Muscle of back (tissue), 11 donors: Measurements from ENCODE around the gene RIPPLY3. TPM values are rescaled to one million over a fixed set of nuclear protein-coding genes. Genes with fewer than 3 reads are reported as not detected.
A peak's percentile ranks its signal among the peaks of the same experiment; 100 is the strongest.
"Not testable (repeated sequence)": the region's sequence is repeated elsewhere in the genome, so short reads cannot be mapped to it uniquely, and the experiment has no call there.

Source experiments
- DNase-seq, 3 donors: peaks; one replicate each; pipeline versions ENCODE4 v3.0.0 to v3.0.0-alpha.2; 2013
- polyA plus RNA-seq, 10 donors: library from polyadenylated mRNA; unstranded; fragments of 120-200 nt; gene quantifications; one replicate each; pipeline ENCODE4 v1.2.1, GENCODE V29; 2013; ENCODE audit not compliant: insufficient read length in 10 of 10

Gene RIPPLY3
- polyA plus RNA-seq, 10 donors, result 0.09 to 0.24 (median 0.17) TPM; not detected in 1

DNA sequence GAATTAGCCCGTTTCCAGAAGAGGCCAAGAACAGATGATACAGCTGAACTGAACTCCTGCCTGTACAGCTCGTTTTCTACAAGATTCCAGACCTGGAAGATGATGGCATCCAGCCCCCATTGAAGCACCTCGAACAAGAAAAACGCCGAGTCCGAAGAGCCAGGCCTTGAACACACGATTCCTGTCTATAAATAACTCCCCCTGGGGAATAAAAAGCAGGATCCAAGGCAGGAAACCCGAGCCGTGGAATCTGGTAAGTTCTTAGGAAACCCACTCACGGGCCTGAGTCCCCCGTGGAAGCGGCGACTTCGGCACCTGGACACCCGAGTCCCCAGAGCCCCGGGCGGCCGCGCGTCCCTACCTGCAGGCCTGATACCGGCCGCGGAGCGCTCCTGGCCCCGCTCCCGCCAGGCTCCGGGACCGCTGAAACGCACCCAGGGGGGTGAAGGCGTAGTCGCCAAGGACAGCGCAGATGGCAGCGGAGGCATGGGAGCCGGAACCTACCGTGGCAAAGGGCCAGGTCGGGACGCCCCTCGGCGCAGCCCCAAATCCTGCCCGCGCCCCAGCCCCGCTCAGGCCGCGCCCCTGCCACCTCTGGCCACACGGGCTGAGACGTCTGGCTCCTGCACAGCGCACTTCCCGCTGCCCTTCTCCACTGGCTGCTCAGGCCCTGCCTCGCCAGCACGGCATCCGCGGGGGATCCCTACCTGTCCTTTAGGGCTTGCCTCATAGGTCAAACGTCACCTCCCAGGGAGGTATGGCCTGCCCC lies 26.0 kb upstream of the RIPPLY3 start:
- DNase-seq, result peak in 1 of 3 donors; percentile 47

DNA sequence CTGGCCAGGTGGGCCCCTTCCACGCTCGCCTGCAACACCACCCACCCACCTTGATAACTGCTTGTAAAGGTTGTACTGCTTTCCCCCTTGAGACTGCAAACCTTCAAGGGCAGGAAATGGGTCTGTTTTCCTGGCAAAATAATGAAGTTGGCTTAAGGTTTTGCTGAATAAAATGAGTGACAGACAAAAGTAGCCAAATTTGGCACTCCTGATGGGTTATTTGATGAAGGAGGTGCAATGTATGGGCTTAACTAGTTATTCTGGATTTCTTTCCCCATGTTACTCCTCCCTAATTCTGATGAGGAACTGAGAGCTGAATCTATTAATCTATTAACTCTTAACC lies 25.5 kb upstream of the RIPPLY3 start:
- no peak for DNase-seq

DNA sequence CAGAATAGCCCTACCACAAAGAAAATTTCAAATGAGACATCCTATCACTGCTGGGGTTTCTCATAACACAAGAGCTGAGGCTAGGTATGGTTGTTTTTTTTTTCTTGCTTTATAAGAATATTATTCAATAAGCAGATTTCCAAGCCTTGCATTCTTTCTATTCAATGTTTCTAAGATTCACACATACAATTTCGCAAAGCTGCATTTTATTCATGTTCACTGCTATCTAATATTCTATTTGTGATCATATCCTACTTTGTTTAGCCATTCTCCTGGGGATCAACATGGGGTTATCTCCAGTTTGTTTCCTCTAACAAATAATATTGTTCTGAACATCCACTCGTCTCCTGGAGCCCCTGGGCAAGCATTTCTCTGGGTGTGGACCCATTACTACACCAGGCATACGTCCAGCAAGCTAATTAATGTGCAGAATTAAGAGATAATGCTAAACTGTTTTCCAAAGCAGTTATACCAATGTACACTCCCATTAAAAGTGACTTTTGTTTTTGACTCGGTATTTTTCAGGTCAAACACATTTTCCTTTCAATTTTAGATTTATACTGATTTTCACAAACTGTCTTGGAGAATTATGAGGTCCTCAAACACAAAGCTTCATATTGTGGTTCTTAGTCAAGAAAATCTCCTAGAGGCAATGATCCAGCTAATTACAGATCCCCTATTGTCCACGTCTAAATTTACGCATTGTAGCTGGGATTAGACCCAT lies 24.4 kb upstream of the RIPPLY3 start:
- no peak for DNase-seq

DNA sequence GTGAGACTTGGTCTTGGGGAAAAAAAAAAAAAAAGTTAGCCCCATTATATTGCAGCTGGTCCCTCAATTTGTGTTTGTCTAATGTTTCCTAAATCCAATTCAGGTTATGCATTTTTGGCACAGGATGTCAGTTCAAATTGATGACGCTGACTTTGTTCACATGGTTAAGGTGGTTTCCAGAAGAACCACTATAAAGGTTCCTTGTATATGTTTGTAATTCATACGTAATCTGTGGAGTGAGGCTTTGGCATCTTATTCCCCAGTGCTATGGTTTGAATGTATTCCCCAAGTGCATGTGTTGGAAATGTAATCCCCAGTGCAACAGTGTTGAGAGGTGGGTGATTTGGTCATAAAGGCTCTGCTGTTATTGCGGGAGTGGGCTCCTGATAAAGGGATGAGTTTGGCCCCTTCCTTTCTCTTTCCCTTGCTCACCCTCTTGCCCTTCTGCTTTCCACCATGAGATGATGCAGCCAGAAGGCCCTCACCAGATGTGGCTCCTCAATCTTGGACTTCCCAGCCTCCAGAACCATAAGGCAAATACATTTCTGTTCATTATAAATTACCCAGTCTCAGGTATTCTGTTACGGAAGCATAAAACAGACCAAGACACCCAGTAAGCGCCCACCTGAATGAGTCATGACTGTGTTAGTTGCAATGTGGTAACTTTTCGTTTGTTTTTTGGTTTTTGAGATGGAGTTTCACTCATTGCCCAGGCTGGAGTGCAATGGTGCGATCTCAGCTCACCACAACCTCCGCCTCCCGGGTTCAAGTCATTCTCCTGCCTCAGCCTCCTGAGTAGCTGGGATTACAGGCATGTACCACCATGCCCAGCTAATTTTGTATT lies 20.5 kb upstream of the RIPPLY3 start:
- DNase-seq, result no peak

DNA sequence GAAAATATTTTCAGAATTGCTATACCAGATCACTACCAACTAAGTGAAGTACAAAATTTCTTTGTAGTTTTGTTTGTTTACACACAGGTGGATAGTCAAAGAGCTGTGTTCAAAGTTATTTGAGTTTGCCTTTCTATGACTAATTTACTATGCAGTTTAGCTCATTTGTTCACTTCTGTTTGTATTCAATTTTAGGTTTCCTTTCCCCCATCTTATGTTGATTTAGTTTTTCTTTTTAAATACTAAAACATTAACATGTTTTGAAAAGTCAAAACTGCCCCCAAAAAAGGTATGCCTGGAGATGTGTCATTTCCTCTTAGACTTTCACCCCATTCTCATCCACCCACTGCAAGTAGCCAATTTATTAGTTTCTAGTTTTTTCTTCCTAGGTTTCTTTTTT lies 18.7 kb upstream of the RIPPLY3 start:
- no peak for DNase-seq

DNA sequence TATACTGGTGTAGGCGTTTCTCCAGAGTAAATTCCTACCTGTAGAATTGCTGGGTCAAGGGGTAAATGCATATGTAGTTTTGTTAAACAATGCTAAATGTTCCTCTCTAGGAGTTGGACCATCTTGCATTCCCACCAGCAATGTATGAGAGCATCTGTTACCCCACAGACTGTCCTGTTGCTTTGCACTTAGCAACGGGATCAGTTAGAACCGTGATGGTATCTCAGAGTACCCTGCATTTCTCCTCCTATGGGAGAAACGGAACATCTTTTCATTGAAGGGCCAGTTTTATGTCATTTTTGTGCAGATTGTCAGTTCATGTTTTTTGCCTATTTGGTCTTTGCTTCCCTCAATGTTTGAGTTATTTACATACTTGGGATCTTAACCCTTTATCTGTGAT lies 18.0 kb upstream of the RIPPLY3 start:
- DNase-seq, result no peak

DNA sequence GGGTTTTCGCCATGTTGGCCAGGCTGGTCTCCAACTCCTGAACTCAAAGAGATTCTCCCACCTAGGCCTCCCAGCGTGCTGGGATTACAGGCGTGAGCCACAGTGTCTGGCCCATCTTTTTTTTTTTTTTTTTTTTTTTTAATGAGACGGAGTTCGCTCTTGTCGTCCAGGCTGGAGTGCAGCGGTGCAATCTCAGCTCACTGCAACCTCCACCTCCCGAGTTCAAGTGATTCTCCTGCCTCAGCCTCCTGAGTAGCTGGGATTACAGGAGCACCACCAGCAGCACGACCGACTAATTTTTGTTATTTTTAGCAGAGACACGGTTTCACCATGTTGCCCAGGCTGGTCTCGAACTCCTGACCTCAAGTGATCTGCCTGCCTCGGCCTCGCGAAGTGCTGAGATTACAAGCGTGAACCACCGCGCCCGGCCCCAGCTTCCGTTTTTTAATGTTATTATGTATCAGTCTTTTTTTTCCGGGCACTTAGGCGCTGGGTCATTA lies 17.3 kb upstream of the RIPPLY3 start:
- DNase-seq, result not testable (repeated sequence)

DNA sequence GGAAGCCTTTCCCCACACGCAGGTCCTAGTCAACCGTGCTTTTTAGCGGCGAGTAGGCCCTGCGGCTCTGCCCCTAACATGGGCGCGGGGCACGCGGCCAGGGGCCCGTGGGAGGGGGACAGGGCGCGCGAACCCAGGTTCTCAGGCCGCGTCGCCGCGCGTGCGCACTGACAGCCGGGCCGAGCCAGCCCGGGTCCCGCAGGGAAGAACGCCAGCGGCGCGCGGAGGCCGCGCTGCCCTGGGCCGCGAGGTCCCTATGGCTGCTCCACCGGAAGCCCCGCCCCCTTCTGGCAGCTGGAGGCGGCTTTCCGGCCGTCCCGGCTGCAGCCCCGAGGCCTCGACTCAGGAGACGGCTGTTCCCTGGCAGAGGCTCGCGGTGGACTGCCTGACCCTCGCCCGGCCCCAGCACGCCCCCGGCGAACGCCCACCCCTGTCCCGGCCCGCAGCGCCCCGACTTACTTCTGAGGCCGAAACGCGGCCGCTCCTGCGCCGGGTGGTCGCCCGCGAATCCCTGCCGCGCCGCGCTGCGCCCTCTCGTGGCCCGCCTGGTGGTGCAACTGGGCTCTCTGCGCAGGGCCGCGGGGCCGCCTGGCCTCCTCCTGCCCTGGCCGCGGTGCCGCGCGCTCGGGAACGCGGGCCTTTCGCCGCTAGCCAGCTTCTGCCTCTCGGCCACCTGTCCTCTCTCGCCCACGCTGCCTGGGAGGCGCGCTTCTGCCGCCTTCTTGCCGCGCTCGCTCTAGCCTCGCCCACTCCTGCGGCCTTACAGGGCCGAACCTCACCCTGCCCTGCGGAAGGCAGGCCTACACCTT lies 16.6 kb upstream of the RIPPLY3 start:
- DNase-seq, result peak; percentile 93 to 97 (median 95)

DNA sequence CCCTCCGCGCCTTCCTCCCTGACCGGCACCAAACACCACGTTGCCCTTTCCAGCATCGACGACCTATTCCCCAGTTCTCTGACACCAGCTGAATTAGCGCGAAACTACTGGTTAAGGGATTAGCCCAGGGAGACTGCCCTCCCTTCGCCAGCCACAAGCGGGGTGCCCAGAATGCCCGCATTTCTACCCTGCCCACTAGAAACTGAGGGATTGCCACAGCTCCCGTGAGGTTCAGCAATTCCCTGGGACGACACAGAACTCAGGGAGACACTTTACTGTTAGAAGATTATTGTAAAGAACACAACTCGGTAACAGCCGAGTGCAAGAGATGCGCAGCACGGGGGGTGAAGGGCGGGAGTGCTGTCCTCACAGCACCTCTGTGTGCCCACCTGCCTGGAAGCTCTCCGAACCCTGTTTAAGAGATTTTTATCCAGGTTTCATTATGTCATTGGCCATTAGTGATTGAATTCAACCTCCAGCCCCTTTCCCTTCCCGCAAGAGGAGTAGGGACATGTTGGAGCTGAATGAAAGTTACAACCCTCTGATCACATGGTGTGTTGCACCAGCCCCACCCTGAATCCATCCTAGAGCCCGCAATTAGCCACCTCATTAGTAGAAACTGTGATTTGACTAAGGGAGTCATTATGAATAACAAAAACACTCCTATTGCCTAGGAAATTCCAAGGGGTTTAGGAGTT lies 15.8 kb upstream of the RIPPLY3 start:
- no peak for DNase-seq

DNA sequence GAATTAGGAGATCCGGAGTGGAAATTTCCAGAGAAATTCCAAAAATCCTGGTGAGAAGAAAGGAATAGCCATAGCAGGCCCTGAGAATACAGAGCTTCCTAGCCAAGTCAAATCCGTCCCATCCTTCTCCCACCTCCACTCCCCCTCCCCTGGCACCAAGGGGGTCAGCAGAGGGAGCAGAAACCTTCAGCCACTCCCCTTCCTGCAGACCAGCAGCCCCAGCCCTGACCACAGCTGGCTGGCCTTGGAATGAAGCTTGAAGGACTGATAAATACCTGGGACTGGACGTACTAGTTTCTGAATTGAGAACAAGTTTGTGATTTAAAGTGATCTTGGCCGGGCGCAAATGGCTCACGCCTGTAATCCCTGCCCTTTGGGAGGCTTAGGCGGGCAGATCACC lies 13.8 kb upstream of the RIPPLY3 start:
- no peak for DNase-seq

DNA sequence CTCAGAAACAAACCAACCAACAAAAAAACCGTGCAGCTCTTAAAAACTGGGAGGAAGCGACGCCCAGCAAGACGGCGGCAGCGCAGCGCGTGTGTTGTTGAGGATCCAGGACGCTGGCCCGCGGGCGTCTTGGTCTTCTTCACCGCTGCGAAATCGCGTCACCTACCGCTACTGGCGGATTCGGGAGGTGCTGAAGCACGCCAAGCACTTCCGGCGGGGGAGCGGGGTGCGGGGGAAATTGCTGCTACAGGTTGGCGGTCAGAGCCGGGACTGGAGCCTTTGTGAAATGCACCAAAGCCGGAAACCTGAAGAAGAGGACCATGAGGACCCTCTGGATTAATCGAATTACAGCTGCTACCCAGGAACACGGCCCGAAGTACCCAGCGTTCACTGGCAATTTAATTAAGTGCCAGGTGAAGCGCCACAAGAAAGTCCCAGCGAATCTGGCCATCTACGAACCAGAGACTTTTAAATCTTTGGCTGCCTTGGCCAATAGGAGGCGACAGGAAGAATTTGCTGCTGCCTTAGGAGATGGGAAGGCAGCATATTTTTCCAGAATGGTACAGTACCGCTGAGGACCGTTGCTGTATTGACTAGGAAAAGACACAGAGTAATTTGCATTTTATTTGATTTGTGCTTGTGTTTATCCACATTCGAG lies 11.9 kb upstream of the RIPPLY3 start:
- DNase-seq, result no peak

DNA sequence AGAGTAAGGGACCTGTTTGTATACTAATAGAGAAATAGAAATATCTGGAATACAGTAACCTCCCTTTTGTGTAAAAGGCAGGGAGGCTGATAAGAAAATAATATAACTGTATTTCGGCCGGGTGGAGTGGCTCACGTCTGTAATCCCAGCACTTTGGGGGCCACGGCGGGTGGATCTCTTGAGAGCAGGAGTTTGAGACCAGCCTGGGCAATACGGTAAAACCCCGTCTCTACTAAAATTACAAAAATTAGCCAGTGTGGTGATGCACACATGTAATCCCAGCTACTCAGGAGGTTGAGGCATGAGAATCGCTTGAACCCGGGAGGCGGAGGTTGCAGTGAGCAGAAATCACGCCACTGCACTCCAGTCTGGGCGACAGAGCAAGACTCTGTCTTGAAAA lies 11.2 kb upstream of the RIPPLY3 start:
- not testable (repeated sequence) for DNase-seq

DNA sequence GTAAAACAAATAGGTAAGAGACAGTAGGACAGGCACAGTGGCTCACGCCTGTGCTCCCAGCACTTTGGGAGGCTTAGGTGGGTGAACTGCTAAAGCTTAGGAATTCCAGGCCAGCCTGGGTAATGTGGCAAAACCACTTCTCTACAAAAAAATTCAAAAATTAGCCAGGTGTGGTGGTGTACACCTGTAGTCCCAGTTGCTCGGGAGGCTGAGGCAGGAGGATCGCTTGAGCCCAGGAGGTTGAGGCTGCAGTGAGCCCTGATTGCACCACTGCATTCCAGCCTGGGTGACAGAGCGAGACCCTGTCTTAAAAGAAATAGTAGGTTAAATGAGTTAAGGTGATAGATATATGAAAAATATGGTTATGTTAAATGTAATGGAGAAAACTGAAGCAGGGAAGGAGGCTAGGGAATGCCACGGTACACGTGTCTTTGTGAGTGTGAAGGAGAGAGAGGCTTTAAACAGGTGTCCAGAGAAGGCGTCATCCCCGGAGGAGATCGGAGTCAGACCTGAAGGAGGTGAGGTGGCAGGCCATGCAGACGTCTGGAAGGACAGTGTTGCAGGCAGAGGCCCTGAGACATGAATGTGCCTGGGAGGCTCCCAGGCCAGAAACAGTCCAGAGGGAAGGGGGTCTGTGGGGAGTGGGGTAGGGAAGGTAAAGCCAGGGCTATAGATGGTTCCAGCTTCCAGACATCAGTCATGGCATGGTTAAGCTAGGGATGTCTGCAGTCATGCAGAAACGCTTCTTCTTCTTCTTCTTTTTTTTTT lies 7.2 kb upstream of the RIPPLY3 start:
- no peak for DNase-seq

DNA sequence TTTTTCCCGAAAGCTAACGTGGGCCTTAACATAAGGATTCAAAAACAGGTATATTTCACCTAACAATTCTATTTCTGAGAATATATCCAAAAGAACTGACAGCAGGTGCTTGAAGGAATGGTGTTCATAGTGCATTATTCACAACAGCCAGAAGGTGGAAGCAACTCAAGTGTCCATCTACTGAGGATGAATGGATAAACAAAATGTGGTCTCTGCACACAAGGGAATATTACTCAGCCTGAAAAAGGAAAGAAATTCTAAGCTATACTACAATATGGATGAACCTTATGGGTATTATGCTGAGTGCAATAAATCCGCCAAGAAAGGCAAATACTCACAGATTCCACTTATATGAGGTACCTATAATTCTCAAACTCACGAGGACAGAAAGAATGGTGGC lies 6.1 kb upstream of the RIPPLY3 start:
- no peak for DNase-seq

DNA sequence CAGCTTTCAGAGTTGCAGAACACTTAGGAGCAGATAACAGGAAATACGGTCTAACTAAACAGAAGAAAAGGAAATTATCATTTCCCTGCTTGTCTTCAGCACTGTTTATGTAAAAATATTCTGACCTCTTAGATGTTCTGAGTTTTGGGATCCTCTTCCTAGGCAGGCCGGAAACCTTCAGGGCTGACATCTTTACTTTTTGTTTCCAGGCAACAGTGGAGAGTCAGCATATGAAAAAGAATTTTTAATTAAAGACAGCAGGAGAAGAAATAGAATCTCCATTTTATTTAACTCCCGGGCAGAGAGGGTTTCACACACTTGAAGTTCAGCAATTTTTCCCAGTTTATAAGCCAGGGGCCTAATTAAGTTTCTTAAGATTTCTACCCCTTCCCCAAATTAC lies 5.1 kb upstream of the RIPPLY3 start:
- no peak for DNase-seq

DNA sequence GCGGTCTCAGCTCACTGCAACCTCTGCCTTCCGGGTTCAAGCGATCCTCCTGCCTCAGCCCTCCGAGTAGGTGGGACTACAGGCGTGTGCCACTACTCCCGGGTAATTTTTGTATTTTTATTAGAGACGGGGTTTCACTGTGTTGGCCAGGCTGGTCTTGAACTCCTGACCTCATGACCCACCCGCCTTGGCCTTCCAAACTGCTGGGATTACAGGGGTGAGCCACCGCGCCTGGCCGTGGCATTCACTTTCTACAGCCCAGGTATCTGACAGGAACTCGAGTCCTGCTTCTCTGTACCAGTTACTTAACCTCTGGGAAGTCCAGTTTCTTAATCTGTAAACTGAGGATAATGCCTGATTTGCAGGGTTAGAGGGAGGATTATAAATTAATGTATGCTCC lies 3.7 kb upstream of the RIPPLY3 start:
- not testable (repeated sequence) for DNase-seq

DNA sequence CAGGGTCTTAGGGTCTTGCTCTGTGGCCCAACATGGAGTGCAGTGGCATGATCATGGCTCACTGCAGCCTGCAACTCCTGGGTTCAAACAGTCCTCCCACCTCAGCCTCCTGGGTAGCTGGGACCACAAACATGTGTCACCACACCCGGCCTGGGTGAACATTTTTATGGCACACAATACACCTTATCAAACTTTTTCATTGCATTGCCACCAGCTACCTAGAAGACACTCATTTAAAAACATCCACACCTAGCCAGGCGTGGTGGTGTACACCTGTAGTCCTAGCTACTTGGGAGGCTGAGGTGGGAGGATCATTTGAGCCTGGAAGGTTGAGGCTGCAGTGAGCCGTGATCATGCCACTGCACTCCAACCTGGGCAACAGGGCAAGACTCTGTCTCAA lies 2.6 kb upstream of the RIPPLY3 start:
- not testable (repeated sequence) for DNase-seq

DNA sequence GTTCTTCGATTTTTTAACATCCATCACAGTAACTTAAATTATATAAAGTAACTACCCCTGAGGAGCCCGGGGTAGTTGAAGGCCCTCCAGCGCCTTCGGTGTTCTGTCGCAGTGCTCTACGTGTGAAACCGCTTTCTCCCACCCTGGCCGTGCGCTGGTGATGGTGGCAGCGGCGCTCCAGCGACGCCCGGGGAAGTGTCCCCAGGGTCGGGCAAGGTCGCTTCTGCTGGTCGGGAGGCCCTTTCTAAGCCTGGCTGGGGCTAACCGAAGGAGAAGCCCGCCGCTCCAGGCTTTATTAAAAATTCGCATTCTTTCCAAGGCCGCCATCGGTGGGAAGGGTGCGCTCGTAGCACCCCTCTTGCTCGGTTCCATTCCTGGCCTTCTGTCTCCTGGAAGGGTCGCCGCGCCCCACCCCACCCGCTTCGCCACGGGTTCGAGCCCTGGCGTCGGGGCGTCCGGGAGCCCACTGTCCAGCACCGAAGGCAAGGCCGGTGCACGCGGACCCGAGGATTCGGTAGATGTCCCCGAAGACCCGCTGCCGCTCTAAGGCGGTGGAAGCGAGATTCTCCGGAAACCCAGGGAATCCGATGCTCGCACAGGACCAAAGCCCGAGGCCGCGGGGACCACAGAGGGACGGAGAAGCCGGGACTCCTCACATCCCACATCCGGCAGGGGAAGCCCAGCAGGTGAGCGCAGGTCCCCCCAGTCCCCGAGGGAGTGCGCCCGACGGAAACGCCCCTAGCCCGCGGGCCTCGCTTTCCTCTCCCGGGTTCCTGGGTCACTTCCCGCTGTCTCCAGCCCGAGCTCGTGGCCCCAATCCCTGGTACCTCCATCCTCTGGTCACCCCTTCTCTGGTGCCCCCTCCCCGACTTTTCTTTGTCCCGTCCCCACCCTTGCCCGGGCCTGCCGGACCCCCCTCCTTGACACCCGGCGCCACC lies 685 bp upstream of the RIPPLY3 start:
- DNase-seq, result peak in 1 of 3 donors; percentile 45
